Right lobe of liver (tissue), 6 donors: ENCODE results near the gene ITLN2. TPM values are rescaled to one million over a fixed set of nuclear protein-coding genes. Genes with fewer than 3 reads are reported as not detected.
"Not testable (repeated sequence)": the region's sequence is repeated elsewhere in the genome, so short reads cannot be mapped to it uniquely, and the experiment has no call there.

Experiments
- ATAC-seq, 4 donors: fragments of 200-7000 bp; cut with Tn5 transposase; one replicate each; pipeline ENCODE4 v1.9.1; 2020; ENCODE audit warnings: mild to moderate bottlenecking in 4 of 4, moderate library complexity in 4 of 4
- DNase-seq, 3 donors: peaks; one replicate each; pipeline ENCODE4 v3.0.0-alpha.2; 2020
- H3K27ac ChIP-seq, 3 donors: fragments of 200-600 bp; one replicate each; pipeline ENCODE4 v1.8.0; 2022
- H3K27me3 ChIP-seq, 2 donors: fragments of 200-600 bp; one replicate each; pipeline ENCODE4 v1.8.0; 2022
- H3K36me3 ChIP-seq, 4 donors: fragments of 200-600 bp; sonication (generic) in 1 of 4; one replicate each; pipeline versions ENCODE4 v1.5.1 to v1.8.0; 2017 to 2022; ENCODE audit warnings: control low read depth in 1 of 4
- H3K4me1 ChIP-seq, 4 donors: fragments of 200-600 bp; sonication (generic) in 1 of 4; one replicate each; pipeline versions ENCODE4 v1.5.1 to v1.8.0; 2017 to 2022; ENCODE audit warnings: control low read depth in 1 of 4
- H3K4me3 ChIP-seq, 3 donors: fragments of 200-600 bp; one replicate each; pipeline ENCODE4 v1.8.0; 2022
- H3K9me3 ChIP-seq, 4 donors: fragments of 200-600 bp; sonication (generic) in 1 of 4; one replicate each; pipeline versions ENCODE4 v1.5.1 to v1.8.0; 2017 to 2022; ENCODE audit warnings: control low read depth in 1 of 4
- POLR2A ChIP-seq: fragments of 450-650 bp; IDR thresholded peaks from one replicate; pipeline ENCODE4 v1.6.1; 2017; ENCODE audit warnings: antibody characterized with exemption, mild to moderate bottlenecking
- WGBS: methylation state at CpG from one replicate; pipeline ENCODE4 v1.1.6; 2018; ENCODE audit warnings: low coverage, low lambda C conversion rate; ENCODE audit not compliant: insufficient coverage; ENCODE audit errors: missing lambda C conversion rate; 5-methylcytosine and 5-hydroxymethylcytosine counted together
- intact Hi-C, 2 donors: fragments of 100-400 bp; cut with DNase I; formaldehyde crosslinking; loops; one replicate each; pipeline versions ENCODE4 v1.11.2 to v1.14.1; 2022
- total RNA-seq, 6 experiments: library from RNA; depleted of rRNA in 2 of 6; stranded (reverse); fragments of >200 nt in 2 of 6; fragmentation: NEBNext Ultra II Directional in 3 of 6; extraction: Animal tissue kit (Norgen Biotek cat#: 25700) in 3 of 6; gene quantifications; one replicate each; pipeline versions ENCODE4 v1.1.0 to v1.2.4, GENCODE V29; 2016 to 2023
- TF ChIP-seq, protein P1 (sequence below), 4 donors: fragments of 200-600 bp in 3 of 4; fragments of 450-650 bp in 1 of 4; IDR thresholded peaks; one replicate each; pipeline versions ENCODE4 v1.5.1 to v1.8.0; 2016 to 2022; ENCODE audit warnings: antibody characterized with exemption in 4 of 4, mild to moderate bottlenecking in 2 of 4
- donor health status: DM: no; HTN: yes; CAD: no.
- donor health status: DM: no; HTN: no; CAD: no.
- donor health status: DM: no; HTN: no; CAD: no.
- donor health status: DM: no; HTN: yes; CAD: no.
- donor health status: DM: no; HTN: yes; CAD: no.

Gene ITLN2
- total RNA-seq, 6 experiments from 2014 or later = 0.29 to 0.33 (median 0.32) TPM; not detected in 3

DNA sequence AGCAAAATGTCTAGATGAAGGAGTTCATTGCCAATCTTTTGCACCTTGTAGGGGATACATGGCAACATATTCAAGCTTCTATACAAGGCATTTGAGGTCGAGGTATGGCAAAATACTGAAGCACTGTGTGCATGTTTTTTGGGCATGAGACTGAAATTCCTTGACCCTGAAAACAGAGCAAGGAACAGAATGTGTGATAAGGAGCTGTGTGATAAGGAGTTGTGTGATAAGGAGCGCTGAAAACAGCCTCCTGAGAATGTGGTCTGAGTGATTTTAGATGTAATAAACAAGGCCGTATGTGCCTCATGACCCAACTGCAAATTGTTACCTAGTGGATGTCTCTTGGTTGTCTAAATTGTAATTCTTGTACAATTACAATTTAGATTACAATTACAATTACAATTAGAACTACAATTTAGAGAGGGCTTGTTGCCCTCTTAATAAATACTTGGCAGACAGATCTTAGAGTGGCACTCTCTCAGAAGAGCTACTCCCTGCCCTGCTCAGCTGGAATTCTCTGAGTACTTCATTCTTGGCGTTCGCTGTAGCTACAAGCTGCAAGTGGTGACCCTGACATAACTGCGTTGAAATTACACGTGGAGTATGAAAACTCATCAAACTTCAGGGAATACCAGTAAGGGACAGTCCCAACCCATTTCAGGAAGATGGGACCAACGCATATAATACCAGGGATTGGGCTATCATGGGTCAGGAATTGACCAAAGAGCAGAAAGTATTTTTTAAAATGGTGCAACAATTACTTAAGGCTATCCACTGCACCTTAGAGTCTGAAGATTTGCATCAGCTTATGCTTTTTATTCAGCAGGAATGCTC lies 49.6 kb downstream of the ITLN2 start:
- Histone ChIP-seq H3K27ac (no peak overlapping the region), H3K36me3 (no peaks in the 10 kb centered on the region), H3K9me3 (no peaks in the 10 kb centered on the region), H3K4me3 (no peak overlapping the region), H3K27me3 (no peaks in the 10 kb centered on the region), H3K4me1 (no peaks in the 10 kb centered on the region)
- DNase-seq (no peak), ATAC-seq (peak in 3 of 4 donors; percentile 46 to 80 (median 52))
- WGBS = 60% methylated on average over 8 of the region's 8 CpGs
- intact Hi-C loops = no loop called here
- no peak for TF ChIP-seq POLR2A
- TF ChIP-seq, protein P1, sequence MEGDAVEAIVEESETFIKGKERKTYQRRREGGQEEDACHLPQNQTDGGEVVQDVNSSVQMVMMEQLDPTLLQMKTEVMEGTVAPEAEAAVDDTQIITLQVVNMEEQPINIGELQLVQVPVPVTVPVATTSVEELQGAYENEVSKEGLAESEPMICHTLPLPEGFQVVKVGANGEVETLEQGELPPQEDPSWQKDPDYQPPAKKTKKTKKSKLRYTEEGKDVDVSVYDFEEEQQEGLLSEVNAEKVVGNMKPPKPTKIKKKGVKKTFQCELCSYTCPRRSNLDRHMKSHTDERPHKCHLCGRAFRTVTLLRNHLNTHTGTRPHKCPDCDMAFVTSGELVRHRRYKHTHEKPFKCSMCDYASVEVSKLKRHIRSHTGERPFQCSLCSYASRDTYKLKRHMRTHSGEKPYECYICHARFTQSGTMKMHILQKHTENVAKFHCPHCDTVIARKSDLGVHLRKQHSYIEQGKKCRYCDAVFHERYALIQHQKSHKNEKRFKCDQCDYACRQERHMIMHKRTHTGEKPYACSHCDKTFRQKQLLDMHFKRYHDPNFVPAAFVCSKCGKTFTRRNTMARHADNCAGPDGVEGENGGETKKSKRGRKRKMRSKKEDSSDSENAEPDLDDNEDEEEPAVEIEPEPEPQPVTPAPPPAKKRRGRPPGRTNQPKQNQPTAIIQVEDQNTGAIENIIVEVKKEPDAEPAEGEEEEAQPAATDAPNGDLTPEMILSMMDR (IDR thresholded peaks at IDR 0.05) = no peak

DNA sequence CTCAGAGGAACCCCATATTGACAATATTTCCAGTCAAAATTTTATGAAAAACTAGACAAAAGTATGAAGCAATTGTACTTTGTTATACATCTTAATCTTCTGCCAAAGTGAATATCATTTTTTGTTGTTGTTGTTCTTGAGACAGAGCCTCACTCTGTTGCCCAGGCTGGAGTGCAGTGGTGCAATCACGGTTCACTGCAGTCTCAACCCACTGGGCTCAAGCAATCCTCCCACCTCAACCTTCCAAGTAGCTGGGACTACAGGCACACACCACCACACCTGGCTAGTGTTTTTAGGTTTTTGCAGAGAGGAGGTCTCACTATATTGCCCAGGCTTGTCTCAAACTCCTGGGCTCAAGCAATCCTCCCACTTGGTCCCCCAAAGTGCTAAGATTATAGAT lies 52.4 kb downstream of the ITLN2 start:
- WGBS = 50% methylated on average over 1 of the region's 1 CpG
- DNase-seq, intact Hi-C loops, H3K9me3 ChIP-seq, H3K36me3 ChIP-seq, H3K4me1 ChIP-seq, H3K27ac ChIP-seq, H3K27me3 ChIP-seq, ATAC-seq, H3K4me3 ChIP-seq: not testable (repeated sequence)

DNA sequence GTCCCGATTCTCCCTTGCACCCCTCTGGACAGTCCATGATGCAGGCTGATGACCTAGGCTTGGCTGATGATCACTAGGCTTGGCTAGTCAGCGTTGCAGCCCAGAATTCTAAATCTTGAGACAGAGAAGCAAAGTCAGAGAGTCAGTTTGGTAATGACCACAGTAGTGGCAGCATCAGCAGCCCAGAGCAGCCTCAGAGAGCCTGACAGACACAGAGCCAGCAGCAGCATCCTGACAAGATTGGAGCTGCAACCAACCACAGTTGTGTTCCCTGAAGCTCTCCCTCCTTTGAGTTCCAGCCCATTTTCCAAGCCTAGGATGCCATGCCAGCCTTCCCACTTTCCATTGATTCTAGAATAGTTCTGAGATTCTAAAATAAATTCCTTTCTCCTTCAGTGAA lies 52.8 kb downstream of the ITLN2 start:
- H3K27me3 ChIP-seq = no peaks in the 10 kb centered on the region
- ATAC-seq = no peak
- DNase-seq = no peak
- 71% methylated on average over 2 of the region's 2 CpGs for WGBS
- TF ChIP-seq POLR2A = no peak
- TF ChIP-seq, protein P1 (IDR thresholded peaks at IDR 0.05) = no peak
- no peak overlapping the region for H3K4me3 ChIP-seq
- no peak overlapping the region for H3K27ac ChIP-seq
- no peaks in the 10 kb centered on the region for H3K36me3 ChIP-seq
- H3K4me1 ChIP-seq = no peaks in the 10 kb centered on the region
- intact Hi-C loops = no loop called here
- H3K9me3 ChIP-seq = no peaks in the 10 kb centered on the region

DNA sequence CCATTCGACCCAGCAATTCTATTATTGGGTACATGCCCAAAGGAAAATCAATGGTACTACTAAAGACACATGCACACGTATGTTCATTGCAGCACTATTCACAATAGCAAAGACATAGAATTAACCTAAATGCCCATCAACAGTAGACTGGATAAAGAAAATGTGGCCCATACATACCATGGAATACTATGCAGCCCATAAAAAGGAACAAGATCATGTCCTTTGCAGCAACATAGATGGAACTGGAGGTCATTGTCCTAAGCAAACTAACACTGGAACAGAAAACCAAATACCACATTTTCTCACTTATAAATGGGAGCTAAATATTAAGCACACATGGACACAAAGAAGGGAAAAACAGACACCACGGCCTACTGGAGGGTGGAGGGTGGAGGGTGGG lies 53.9 kb downstream of the ITLN2 start:
- H3K4me3 ChIP-seq, H3K27me3 ChIP-seq, H3K9me3 ChIP-seq, H3K36me3 ChIP-seq, ATAC-seq, H3K27ac ChIP-seq, H3K4me1 ChIP-seq, intact Hi-C loops, DNase-seq: not testable (repeated sequence)
- 51% methylated on average over 3 of the region's 3 CpGs for WGBS

Other genes starting within 250 kb of the ITLN2 start
- gene CD48, start 243.0 kb downstream of the ITLN2 start, total RNA-seq = 1 to 10 TPM in 5 of 6 experiments, under 1 TPM in 1; 0.68 to 5.0 (median 3.4) TPM
- gene SLAMF7, start 215.6 kb downstream of the ITLN2 start, total RNA-seq = 1 to 10 TPM in 3 of 6 experiments, under 1 TPM in 3; 0.74 to 5.2 (median 0.99) TPM
- 1 to 10 TPM in 1 of 6 experiments, under 1 TPM in 4, not detected in 1; 0.11 to 1.3 (median 0.37) TPM for gene LY9, start 158.6 kb downstream of the ITLN2 start, total RNA-seq
- 1 to 10 TPM in 4 of 6 experiments, under 1 TPM in 2; 0.88 to 2.0 (median 1.2) TPM for gene CD244, start 91.9 kb downstream of the ITLN2 start, total RNA-seq
- gene ITLN1, start 69.6 kb downstream of the ITLN2 start, total RNA-seq = 1 to 10 TPM in 4 of 6 experiments, under 1 TPM in 1, not detected in 1; 0.90 to 5.1 (median 2.4) TPM
- 100 to 1,000 TPM in 1 of 6 experiments, 10 to 100 TPM in 5; 48.3 to 119 (median 65.3) TPM for gene F11R, start 66.3 kb upstream of the ITLN2 start, total RNA-seq
- gene TSTD1, start 84.2 kb upstream of the ITLN2 start, total RNA-seq = 10 to 100 TPM; 16.3 to 60.8 (median 28.3) TPM
- gene USF1, start 91.2 kb upstream of the ITLN2 start, total RNA-seq = 10 to 100 TPM; 25.5 to 34.3 (median 28.1) TPM
- gene ARHGAP30, start 115.1 kb upstream of the ITLN2 start, total RNA-seq = 1 to 10 TPM; 2.8 to 7.4 (median 3.6) TPM
- not detected for gene NECTIN4, start 134.7 kb upstream of the ITLN2 start, total RNA-seq
- gene KLHDC9, start 143.6 kb upstream of the ITLN2 start, total RNA-seq = 1 to 10 TPM; 1.4 to 6.8 (median 2.9) TPM
- 10 to 100 TPM; 16.6 to 37.5 (median 25.8) TPM for gene PFDN2, start 163.2 kb upstream of the ITLN2 start, total RNA-seq
- 10 to 100 TPM; 36.9 to 67.8 (median 45.8) TPM for gene NIT1, start 163.3 kb upstream of the ITLN2 start, total RNA-seq
- gene DEDD, start 177.9 kb upstream of the ITLN2 start, total RNA-seq = 10 to 100 TPM; 13.8 to 22.0 (median 16.6) TPM
- gene UFC1, start 199.2 kb upstream of the ITLN2 start, total RNA-seq = 10 to 100 TPM; 24.6 to 37.7 (median 35.3) TPM
- 10 to 100 TPM in 1 of 6 experiments, 1 to 10 TPM in 5; 6.9 to 11.1 (median 8.8) TPM for gene USP21, start 204.7 kb upstream of the ITLN2 start, total RNA-seq
- 10 to 100 TPM in 1 of 6 experiments, 1 to 10 TPM in 5; 7.6 to 14.3 (median 9.5) TPM for gene PPOX, start 211.6 kb upstream of the ITLN2 start, total RNA-seq
- 10 to 100 TPM; 10.9 to 21.1 (median 13.1) TPM for gene B4GALT3, start 222.7 kb upstream of the ITLN2 start, total RNA-seq
- 10 to 100 TPM in 1 of 6 experiments, 1 to 10 TPM in 3, under 1 TPM in 2; 0.29 to 11.0 (median 2.1) TPM for gene ADAMTS4, start 244.2 kb upstream of the ITLN2 start, total RNA-seq
- 100 to 1,000 TPM in 5 of 6 experiments, 10 to 100 TPM in 1; 91.1 to 157 (median 107) TPM for gene NDUFS2, start 247.6 kb upstream of the ITLN2 start, total RNA-seq